Kidney epithelial cell (primary cell): ENCODE measurements around the gene SCN1A. TPM values are rescaled to one million over a fixed set of nuclear protein-coding genes. Genes with fewer than 3 reads are reported as not detected.
A peak's percentile ranks its signal among the peaks of the same experiment; 100 is the strongest.

ENCODE experiments used
- DNase-seq: peaks from one replicate; pipeline ENCODE4 v3.0.0-alpha.2; 2010; ENCODE audit warnings: low read depth
- H3K27me3 ChIP-seq: 2 replicates; pipeline ENCODE4 v1.6.0; 2011; ENCODE audit warnings: low read length; ENCODE audit not compliant: control insufficient read depth, insufficient read depth
- H3K36me3 ChIP-seq: 2 replicates; pipeline ENCODE4 v1.5.1; 2011; ENCODE audit warnings: low read length; ENCODE audit not compliant: control insufficient read depth, insufficient read depth
- H3K4me3 ChIP-seq: 2 replicates; pipeline ENCODE4 v1.5.1; 2011; ENCODE audit warnings: low read depth, mild to moderate bottlenecking, control low read depth, low read length
- CTCF ChIP-seq: IDR thresholded peaks from 2 replicates; pipeline ENCODE4 v1.5.1; 2011; ENCODE audit warnings: mild to moderate bottlenecking, moderate library complexity, low read length, control low read depth, inconsistent platforms; ENCODE audit not compliant: insufficient read depth, poor library complexity, severe bottlenecking
- total RNA-seq: library from RNA; depleted of rRNA; stranded (reverse); fragments of >200 nt; gene quantifications from 2 replicates; pipeline ENCODE4 v1.2.3, GENCODE V29; 2015

The SCN1A gene
- total RNA-seq, 1 donor from 2014 or later, result not detected

GRCh38 chr2:165957030-165957675, 170.7 kb downstream of the SCN1A start:
- Histone ChIP-seq H3K36me3 (no peaks in the 10 kb centered on the region), H3K4me3 (peak overlapping the region; percentile 27), H3K27me3 (no peaks in the 10 kb centered on the region)
- TF ChIP-seq CTCF, result no peak
- DNase-seq, result no peak

GRCh38 chr2:165953655-165954606, 173.9 kb downstream of the SCN1A start, which contains the start of gene TTC21B:
TSS of gene TTC21B (minus strand) at chr2:165953776. CDS start at chr2:165953705, 71 bp downstream.
- DNase-seq, result peak; percentile 72
- Histone ChIP-seq H3K4me3 (peak within 1 kb of the TSS; percentile 72), H3K36me3 (no peaks in the 10 kb centered on the region), H3K27me3 (no peaks in the 10 kb centered on the region)
- TF ChIP-seq CTCF, result peak; percentile 70

GRCh38 chr2:165953306-165953654, 174.5 kb downstream of the SCN1A start:
- Histone ChIP-seq H3K27me3 (no peaks in the 10 kb centered on the region), H3K36me3 (no peaks in the 10 kb centered on the region), H3K4me3 (peak overlapping the region; percentile 72)
- no peak for DNase-seq
- no peak for TF ChIP-seq CTCF

GRCh38 chr2:165952741-165953211, 175.0 kb downstream of the SCN1A start:
- no peak for DNase-seq
- Histone ChIP-seq H3K27me3 (no peaks in the 10 kb centered on the region), H3K36me3 (no peaks in the 10 kb centered on the region), H3K4me3 (peak overlapping the region; percentile 72)
- no peak for TF ChIP-seq CTCF

- H3K4me3 ChIP-seq, result no peak overlapping the region
- no peak for TF ChIP-seq CTCF
- DNase-seq, result no peak
- H3K27me3 ChIP-seq, result no peaks in the 10 kb centered on the region
- H3K36me3 ChIP-seq, result no peaks in the 10 kb centered on the region
Measured at GRCh38 chr2:165952085-165952484, 175.7 kb downstream of the SCN1A start.
